Ramos (cell line): ENCODE data around the gene DEXI.

ENCODE experiments used
- in situ Hi-C: fragments of 300-500 bp; cut with MboI; formaldehyde crosslinking; loops from one replicate; pipeline ENCODE4 v1.14.3; 2022; ENCODE audit warnings: low sequenced_read_pairs; ENCODE audit not compliant: unreplicated experiment

DEXI gene

DNA sequence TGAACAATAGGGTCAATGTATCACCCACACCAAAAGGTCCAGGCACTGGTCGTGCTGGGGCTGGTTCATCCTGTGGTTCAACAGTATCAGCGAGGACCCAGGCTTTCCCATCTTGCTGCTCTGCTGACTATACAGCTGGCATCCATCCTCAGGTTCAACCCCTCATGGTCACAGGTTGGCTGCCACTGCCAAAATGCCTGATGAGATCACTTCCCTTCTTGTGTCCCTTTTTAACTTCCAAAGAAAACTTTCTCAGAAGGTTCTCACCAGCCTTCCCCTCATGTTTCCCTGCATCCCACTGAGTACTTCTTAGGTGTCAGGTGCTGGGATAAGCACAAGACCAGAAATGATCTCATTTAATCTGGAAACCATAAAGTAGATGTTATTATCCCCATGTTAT is 27.8 kb upstream of the DEXI start:
- in situ Hi-C loops, result loop anchor here (25.0 kb wide), 1 partner anchor 667 kb away; no protein-coding TSS in a partner anchor

DNA sequence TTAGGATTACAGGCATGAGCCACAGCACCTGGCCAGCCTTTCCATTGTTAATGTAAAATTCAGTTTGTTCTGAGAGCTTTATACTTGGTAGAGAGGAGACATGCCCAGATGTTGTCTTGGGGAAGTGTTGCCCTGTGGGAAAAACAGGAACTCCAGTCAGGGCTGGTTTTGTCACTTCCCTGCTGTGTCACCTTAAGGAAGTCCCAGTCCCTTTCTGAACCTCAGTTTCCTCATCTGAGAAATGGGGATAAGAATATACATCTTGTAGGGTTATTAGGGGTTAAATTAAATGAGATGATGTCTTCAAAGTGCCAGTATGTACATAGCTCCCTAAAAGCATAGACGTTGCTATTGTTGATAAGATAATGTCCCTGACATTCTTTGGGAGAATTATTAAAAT is 27.3 kb upstream of the DEXI start:
- in situ Hi-C loops, result loop anchor here (5.0 to 25.0 kb wide), 3 partner anchors 403 to 845 kb away; no protein-coding TSS in a partner anchor

DNA sequence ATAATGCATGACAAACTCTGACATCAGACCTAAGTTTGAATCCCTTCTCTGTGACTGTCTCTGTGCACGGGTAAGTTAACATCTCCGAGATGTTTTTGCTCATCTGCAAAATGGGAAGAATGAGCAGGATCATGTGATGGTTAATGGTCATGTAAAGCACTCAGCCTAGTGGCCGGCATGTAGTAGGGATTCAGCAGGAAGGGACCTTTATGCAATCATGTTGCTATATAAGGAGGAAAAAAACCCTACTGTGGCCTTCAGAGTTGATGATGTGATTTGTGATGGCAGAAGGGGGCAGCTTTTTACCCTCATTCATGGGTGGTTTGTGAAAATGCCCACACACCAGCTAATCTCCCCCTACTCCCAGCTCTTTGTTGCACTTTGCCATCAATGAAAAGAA is 26.2 kb upstream of the DEXI start:
- in situ Hi-C loops, result loop anchor here (5.0 to 25.0 kb wide), 3 partner anchors 404 to 846 kb away; no protein-coding TSS in a partner anchor

DNA sequence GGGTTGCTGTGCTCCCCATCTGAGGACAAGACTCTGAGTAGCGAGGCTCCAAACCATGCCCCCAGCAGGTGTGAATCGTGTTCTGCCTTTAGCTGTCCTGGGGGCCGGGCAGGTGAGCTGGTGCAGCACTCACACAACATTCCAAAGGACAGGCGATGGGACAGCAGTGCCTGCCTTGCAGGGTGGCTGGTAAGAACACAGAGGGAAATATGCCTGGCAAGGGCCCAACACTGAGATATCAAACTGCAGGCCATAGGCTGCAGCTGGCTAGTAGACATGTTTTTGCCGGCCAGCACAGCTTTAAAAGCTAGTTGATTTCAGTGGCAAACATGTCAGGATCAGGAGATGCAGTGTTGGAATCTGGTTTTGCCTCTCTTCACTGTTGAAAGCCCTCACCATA is 25.7 kb upstream of the DEXI start:
- in situ Hi-C loops, result loop anchor here (5.0 to 25.0 kb wide), 3 partner anchors 404 to 847 kb away; no protein-coding TSS in a partner anchor

- in situ Hi-C loops, result loop anchor here (5.0 to 25.0 kb wide), 3 partner anchors 406 to 848 kb away; no protein-coding TSS in a partner anchor
Measured at GRCh38 chr16:10966559-10966958, 24.3 kb upstream of the DEXI start.

- in situ Hi-C loops, result loop anchor here (5.0 to 25.0 kb wide), 3 partner anchors 406 to 849 kb away; no protein-coding TSS in a partner anchor
Measured at GRCh38 chr16:10966129-10966528, 23.9 kb upstream of the DEXI start.

- in situ Hi-C loops, result loop anchor here (5.0 to 25.0 kb wide), 3 partner anchors 407 to 849 kb away; no protein-coding TSS in a partner anchor
Measured at GRCh38 chr16:10965440-10966061, 23.3 kb upstream of the DEXI start.

DNA sequence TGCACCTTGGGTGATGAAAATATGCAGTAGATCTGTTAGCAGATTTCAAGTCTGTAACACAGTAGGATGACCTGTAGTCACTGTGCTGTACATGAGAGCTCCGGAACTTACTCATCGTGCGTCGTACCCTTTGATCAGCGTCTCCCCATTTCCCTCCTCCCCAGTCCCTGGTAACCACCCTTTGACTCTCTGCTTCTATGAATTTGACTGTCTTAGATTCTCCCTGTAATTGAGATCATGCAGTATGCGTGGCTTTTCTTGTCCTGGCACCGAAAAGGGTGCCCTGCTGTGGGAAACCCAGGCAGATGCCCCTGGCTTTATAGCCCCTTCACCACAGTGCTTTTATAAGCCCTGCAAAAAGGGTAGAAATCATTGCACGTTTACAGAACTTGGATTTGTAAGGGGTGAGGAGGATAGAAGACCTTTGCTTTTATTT is 22.6 kb upstream of the DEXI start:
- in situ Hi-C loops, result loop anchor here (5.0 to 25.0 kb wide), 3 partner anchors 407 to 850 kb away; no protein-coding TSS in a partner anchor

DNA sequence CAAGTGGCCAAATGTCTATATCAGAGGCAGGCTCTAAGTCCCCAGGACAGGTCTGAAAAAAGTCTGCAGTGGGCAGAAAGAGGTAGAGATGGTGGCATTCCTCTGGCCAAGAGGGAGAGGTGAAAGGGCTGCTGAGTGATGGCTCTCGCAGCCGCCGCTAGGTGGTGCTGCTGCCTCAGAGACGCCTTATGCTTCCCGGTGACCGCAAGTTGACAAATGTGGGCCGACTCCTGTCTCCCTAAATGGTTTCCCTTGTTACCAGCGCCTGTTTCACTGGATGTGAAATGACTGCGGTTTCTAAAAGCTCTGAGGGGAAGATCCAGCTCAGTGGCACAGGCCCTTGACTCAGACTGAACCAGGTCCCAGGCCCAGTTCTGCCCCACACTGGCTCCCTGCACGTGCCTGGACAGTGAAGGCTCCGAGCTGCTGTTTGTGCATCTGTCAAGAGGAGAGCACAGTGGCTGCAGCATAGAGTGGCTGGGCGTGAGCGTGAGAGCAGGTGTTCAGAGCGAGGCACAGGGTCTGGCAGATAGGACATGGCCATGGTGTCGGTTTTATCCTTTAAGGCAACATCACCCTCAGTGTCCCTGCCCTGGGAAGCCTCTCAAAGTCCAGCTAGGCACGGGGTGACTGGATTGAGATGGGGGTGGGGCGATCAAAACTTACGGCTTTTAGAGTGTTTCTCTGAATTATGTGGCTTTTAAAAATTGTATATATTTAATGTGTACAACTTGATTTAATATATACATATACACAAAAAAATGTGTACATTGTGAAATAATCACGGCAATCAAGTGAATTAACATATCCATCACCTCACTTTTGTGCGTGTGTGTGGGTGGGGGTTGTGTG is 22.0 kb upstream of the DEXI start:
- in situ Hi-C loops, result loop anchor here (10.0 to 25.0 kb wide), 2 partner anchors 673 to 851 kb away; no protein-coding TSS in a partner anchor

DNA sequence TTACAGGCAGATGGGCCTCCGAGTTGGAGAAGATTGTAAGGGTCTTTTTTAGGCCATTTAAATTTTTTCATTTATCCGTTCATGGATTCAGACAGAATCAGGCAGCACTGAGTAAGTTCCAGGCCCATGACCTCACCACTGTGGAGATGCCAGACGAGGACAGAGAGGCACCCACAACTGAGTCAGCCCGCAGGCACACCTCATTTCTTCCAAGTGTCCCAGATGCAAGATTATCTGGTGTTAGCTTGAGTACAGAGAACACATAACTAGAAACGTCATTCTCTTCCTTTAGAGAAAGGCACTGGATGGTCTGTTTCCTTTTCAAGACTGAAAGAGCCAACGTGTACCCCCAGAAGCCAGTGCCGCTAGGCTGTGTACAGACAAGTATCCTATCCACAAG is 19.0 kb upstream of the DEXI start:
- in situ Hi-C loops, result loop anchor here (10.0 to 25.0 kb wide), 2 partner anchors 676 to 854 kb away; no protein-coding TSS in a partner anchor

DNA sequence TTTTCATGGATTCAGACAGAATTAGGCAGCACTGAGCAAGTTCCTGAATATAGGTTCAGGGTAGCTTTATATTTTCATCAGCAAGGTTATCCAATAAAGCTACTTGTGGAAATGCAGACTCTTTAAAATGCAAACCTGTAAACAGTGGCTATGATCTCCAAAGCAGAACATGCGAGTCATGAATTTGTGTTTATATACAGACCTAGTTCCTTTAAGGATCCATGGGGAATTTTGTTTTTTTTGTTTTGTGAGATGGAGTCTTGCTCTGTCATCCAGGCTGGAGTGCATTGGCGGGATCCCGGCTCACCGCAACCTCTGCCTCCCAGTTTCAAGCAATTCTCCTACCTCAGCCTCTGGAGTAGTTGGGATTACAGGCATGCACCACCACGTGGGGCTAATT is 16.9 kb upstream of the DEXI start:
- in situ Hi-C loops, result loop anchor here (25.0 kb wide), 1 partner anchor 678 kb away; no protein-coding TSS in a partner anchor

DNA sequence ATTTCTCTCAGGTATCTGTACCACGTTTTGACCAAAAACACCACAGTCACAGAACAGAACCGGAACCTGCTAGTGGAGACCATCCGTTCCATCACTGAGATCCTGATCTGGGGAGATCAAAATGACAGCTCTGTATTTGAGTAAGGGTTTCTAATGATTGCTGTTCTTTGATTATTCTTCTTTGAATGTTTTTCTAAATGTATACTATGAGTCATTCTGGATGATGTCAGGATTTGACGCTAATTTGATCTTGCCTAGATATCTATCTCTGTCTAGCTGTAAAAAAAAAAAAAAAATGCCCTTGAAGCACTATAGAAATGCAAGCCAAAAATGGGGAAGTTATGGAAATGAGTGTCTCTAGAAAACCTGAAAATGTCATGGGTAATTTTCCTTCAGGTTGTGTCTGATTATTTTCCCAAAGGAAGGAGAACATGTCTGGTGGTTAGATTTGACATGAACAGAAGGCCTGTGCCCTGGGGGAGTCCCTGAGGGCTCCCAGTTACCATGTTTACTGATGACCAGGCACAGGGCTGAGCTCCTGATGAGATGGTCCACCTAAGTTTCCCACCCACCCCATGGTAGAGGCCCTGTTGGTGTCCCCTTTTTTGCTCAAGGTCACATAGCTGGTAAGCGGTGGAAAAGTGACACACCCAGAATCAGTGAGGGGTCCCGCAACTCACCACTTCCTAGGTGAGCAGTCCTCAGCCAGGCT is 15.7 kb upstream of the DEXI start:
- in situ Hi-C loops, result loop anchor here (25.0 kb wide), 1 partner anchor 679 kb away; no protein-coding TSS in a partner anchor

GRCh38 chr16:10954903-10955302 is 12.6 kb upstream of the DEXI start:
- in situ Hi-C loops, result loop anchor here (25.0 kb wide), 1 partner anchor 682 kb away; no protein-coding TSS in a partner anchor

DNA sequence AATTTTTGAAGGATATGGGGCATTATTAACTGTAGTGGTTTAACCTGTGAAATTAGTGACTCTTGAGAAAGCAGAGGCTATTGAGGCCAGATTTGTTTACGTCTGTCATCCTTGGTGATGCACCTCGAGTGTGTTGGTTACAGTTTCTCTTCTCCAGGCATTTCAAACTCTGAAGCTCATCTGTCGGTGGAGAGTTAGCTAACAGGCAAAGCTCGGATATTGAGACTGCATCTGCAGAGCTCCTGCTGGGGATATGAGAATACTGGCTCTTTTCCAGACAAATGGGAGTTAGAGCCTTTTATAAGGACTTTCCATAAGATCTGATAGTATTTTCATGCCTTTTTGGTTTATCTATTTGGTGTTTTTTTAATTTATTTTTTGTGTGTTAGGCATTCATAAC is 8.8 kb upstream of the DEXI start:
- in situ Hi-C loops, result loop anchor here (25.0 kb wide), 1 partner anchor 686 kb away; no protein-coding TSS in a partner anchor

GRCh38 chr16:10950393-10950792 is 8.1 kb upstream of the DEXI start:
- in situ Hi-C loops, result loop anchor here (25.0 kb wide), 1 partner anchor 687 kb away; no protein-coding TSS in a partner anchor

DNA sequence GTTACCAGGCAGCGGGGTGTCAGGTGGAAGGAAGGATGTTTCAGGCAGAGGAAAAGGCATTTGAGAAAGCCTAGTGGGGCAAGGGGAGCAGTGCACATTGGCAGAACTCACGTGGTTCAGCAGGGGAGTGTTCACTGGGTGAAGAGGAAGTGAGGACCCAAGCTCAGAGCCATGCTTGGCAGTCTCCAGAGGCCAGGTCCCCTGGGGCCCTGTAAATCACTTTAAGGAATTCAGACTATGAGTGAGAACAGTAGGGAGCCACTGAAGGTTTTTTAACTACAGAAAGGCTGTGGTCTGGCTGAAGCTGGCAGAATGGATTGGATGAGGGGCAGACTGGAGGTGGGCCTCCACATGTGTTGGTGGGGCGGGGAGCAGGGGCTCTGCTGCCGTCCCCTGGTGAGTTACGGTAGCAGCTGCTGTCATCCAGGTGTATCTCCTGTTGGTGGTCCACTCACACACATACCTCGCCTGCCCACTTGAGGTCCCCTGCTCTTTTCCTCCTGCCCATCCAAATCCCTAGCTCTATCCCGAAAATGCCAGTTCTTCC is 7.2 kb upstream of the DEXI start:
- in situ Hi-C loops, result loop anchor here (25.0 kb wide), 1 partner anchor 637 kb away; no protein-coding TSS in a partner anchor

DNA sequence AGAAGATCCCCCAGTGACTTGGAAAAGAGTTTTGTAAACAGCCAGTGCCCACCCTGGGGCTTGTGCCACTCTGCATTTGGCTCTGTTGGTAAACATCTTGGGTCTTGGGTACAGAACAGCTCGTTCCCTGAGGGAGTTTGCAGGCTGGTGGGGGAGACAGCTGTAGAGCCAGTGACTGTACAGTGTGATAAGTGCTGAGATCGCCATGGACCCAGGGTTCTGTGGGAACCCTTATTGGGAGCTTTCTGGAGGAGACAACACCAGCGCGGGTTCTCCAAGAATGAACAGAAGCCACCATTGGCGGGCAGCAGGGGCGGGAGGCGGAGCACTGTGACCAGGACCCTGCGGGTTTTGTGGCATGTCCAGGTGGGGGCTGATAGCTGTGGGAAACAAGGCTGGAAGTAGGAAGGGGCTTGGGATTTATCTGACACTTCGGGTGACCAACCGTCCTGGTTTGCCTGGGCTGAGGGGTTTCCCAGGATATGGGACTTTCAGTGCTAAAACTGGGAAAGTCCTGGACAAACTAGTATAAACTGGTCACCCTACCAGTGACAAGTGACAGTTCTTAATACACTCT is 5.0 kb upstream of the DEXI start:
- in situ Hi-C loops, result loop anchor here (25.0 kb wide), 1 partner anchor 635 kb away; no protein-coding TSS in a partner anchor

- in situ Hi-C loops, result loop anchor here (25.0 kb wide), 1 partner anchor 634 kb away; no protein-coding TSS in a partner anchor
Measured at GRCh38 chr16:10946308-10946707, 4.0 kb upstream of the DEXI start.
